GM19397 (cell line): Measurements from ENCODE around the gene SECISBP2.
A peak's percentile ranks its signal among the peaks of the same experiment; 100 is the strongest.
"Not testable (repeated sequence)": the region's sequence is repeated elsewhere in the genome, so short reads cannot be mapped to it uniquely, and the experiment has no call there.

ENCODE experiments used
- ATAC-seq: cut with Tn5 transposase; IDR thresholded peaks from one replicate; pipeline ENCODE4 v1.9.1; 2021; ENCODE audit warnings: mild to moderate bottlenecking, moderate library complexity; ENCODE audit not compliant: unreplicated experiment

SECISBP2 gene

GRCh38 chr9:89363921-89364665 lies 45.8 kb downstream of the SECISBP2 start:
- no peak for ATAC-seq

- no peak for ATAC-seq
Observed at GRCh38 chr9:89364666-89365531, 46.6 kb downstream of the SECISBP2 start.

- no peak for ATAC-seq
Observed at GRCh38 chr9:89365532-89365912, 47.2 kb downstream of the SECISBP2 start.

DNA sequence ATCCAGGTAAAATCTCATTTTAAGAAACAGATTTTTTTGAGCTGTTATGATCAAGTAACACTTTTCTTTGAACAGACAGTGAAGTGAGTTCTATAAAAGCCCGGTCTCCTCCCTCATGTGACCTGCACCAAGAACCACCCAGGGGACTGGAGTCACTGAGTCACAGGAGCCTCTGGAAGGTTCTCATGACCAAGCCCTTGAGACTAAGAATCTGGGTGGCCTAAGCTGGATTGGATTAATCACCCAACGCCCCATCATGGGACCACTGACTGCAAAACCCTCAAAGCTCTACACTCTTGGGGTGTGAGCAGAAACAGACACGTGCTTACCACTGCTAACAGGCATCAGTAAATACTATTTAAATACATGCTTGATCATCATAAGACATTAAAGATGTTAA lies 48.4 kb downstream of the SECISBP2 start:
- no peak for ATAC-seq

GRCh38 chr9:89367281-89367680 lies 49.0 kb downstream of the SECISBP2 start:
- ATAC-seq = no peak

- no peak for ATAC-seq
Observed at GRCh38 chr9:89367726-89368437, 49.6 kb downstream of the SECISBP2 start.

DNA sequence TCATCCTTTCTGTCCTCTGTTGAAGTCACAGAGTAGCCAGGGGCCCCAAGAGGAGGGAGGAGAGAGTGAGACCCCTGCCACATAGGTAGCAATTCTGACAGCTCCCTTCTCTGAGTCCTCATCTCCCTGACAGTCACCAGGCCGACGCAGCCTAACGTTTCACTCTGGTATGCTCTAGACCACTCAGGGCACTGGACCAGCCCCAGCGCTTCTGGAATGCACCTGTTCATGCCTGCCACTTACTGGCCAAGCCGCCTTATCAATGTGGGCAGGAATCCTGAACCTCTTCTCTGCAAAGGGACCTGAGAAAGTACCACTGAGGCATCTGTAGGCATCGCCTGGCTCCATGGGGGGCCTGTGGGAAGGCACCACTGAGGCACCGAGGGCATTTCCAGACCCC lies 50.2 kb downstream of the SECISBP2 start:
- no peak for ATAC-seq

DNA sequence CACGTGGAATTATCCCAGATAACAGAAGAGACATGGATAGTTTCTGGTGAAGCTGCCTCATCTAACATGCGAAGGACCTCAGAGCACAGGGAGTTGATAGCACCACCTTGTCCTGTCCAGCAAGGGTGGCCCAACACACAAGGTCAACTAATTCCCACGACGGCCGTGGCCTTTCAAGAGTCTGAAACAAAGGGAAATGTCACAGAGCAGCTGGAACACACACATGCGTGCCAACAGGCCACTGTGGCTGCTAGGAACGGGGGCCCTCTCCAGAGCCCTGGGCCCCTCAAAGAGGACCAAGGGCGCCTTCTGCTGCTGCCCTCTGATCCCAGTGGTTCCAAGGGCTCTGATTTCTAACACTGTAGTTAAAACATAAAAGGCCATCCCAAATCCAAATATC lies 50.7 kb downstream of the SECISBP2 start:
- ATAC-seq = no peak

DNA sequence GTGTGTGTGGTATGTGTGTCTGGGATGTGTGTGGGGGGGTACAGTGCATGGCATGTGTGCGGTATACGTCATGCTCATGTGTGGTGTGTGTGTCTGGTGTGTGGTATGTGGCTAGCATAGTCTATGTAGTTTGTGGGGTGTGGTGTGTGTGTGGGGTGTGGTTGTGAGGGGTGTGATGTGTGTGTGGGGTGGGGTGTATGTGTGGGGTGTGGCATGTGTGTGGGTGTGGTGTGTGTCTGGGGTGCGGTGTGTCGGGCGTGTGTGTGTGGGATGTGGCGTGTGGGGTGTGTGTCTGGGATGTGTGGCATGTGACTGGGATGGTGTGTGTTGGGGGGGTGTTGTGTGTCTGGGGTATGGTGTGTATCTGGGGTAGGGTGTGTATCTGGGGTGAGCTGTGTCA lies 52.3 kb downstream of the SECISBP2 start:
- ATAC-seq = no peak

DNA sequence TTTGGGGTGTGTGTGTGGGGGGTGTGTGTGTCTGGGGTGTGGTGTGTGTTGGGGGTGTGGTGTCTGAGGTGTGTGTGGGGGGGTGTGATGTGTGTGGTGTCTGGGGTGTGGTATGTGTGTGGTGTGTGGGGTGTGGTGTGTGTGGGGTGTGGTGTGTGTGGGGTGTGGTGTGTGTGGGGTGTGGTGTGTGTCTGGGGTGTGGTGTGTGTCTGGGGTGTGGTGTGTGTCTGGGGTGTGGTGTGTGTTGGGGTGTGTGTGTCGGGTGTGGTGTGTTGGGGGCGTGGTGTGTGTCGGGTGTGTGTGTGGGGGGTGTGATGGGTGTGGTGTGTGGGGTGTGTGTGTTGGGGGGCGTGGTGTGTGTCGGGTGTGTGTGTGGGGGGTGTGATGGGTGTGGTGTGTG lies 53.5 kb downstream of the SECISBP2 start:
- not testable (repeated sequence) for ATAC-seq

DNA sequence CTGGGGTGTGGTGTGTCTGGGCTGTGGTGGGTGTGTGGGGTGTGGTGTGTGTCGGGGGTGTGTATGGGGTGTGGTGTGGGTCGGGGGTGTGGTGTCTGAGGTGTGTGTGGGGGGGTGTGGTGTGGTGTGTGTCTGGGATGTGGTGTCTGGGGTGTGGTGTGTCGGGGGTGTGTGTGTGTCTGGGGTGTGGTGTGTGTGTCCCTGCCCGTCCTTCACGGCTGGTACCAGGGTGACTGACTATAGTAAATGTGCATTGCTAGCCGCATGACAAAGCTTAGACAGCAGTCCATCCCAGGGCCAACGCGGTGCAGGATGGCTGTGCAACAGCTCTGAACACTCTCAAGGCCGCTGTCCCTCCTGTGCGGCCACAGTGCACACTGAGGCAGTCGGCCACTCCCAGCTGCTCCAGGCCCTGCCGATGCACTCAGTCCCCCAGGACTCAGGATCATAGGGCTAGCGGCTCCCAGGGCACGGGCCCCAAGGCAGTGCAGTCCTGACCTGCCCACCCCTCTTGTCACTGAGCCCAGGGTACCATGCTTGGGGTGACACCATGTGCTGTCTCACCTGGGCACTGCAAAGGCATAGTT lies 54.0 kb downstream of the SECISBP2 start:
- ATAC-seq = no peak

GRCh38 chr9:89372979-89373378 lies 54.7 kb downstream of the SECISBP2 start:
- no peak for ATAC-seq

- ATAC-seq = no peak
Observed at GRCh38 chr9:89374176-89374575, 55.9 kb downstream of the SECISBP2 start.

DNA sequence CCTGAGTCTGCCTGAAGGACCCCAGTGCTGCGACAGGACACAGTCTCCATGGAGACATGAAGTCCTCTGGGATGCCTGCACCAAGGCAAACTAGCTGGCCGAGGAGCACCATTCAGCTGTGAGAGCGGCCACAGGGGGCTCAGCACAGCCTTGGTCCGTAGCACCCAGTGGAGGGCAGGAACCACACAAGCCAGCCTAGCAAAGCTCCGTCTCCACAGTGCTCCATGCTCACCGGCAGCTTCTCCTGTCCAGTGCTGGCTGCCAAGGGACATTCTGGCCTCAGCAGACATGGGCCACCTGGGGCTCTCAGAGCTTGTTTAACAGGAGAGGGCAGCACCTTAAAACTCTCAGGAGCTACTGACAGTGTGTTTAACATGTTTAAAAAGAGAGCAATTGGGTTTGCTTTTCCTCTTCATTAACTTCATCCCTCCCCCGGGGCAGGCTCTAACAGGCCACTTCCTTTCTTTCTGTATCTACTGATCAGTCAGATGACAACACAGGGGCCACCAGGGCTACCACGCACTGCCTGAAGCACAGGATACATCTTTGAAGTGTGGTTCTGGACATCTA lies 57.0 kb downstream of the SECISBP2 start:
- peak; percentile 46 for ATAC-seq

GRCh38 chr9:89376286-89376685 lies 58.0 kb downstream of the SECISBP2 start:
- ATAC-seq = no peak

DNA sequence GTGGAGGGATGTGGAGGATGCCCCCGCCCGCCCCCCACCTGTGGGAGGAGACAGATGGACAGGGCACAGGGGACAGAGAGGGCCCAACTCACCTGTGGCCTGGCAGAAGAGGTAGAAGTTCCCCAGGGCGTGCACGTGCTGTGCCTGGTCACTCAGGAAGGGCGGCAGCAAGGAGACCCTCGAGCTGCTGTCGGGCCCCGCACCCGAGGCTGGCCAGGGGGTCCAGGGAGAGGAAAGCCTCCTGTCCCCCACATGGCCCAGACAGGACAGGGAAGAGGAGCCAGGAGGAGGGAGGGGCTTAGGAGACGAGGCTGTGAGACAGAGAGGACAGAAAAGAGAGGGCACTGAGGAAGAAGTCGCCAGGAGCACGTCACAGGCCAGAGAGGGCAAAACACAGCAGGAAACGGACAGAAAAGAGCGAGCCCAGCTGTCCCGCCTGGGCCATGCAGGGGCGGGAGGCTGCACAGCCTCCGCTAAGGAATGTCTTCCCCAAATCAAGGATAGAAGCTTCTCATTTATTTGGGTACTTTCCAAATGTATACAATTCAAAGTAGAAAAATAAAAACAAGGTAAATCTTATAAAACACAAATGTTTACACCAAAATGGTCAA lies 58.5 kb downstream of the SECISBP2 start:
- ATAC-seq = no peak

DNA sequence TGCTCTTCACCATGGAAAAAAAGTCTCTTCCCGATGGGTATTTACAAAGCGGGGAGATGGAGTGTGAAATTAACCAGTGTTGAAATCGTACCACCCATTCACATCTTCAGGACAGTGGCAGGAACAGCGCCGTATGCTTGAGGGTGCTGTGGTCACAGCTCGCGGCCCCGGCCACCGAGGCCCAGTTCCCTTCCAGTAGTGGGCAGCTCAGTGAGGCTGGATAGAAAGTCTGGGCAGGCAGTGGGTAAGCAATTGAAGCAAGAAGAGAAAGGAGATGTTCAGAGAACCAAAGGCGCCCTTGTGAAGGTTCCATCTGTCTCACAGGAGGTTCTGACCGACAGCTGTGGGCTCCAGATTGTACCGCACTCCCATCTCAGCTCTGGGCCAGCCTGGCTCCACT lies 59.1 kb downstream of the SECISBP2 start:
- ATAC-seq = no peak

- ATAC-seq = no peak
Observed at GRCh38 chr9:89378541-89378940, 60.2 kb downstream of the SECISBP2 start.

GRCh38 chr9:89379031-89379430 lies 60.7 kb downstream of the SECISBP2 start:
- ATAC-seq = no peak

DNA sequence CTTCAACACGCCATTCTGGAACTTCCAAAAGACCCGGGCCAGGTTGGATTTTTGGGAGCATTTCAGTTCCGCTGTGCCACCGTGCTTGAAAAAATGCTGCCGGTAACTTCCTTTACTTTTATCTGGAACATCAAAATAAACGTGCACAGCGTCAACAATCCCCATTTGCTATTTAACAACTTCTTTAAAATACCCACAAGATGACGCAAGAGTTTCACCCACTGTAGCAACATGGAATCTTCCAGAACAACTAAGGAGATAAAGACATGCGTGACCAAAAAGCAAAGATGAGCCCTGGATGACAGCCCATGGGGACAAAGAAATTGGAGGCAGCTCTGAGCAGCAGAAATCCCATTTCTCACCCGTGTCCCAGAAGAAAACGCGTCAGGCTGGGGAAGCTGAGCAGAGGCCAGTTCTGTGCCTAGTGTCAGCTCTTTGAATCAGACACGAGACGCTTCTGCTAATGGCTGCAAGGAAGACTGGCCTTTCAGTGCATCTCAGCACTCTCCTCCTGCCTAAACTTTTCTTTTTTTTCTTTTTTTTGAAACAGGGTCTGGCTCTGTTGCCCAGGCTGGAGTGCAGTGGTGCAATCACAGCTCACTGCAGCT lies 61.3 kb downstream of the SECISBP2 start:
- ATAC-seq = no peak
